KOPT-K1 (cell line): ENCODE results near the gene PITPNC1.
"Not testable (repeated sequence)": the region's sequence is repeated elsewhere in the genome, so short reads cannot be mapped to it uniquely, and the experiment has no call there.

Source experiments
- H3K27ac ChIP-seq: fragments of 200-600 bp; sonication (generic); 2 replicates; pipeline ENCODE4 v1.5.1; 2016; ENCODE audit warnings: antibody characterized with exemption, mild to moderate bottlenecking, low read depth, low read length; ENCODE audit not compliant: poor library complexity, severe bottlenecking
- H3K36me3 ChIP-seq: fragments of 200-600 bp; sonication (generic); 2 replicates; pipeline ENCODE4 v1.5.1; 2017; ENCODE audit warnings: antibody characterized with exemption, mild to moderate bottlenecking, low read length, moderate library complexity; ENCODE audit not compliant: insufficient read depth
- H3K9me3 ChIP-seq: fragments of 200-600 bp; sonication (generic); 2 replicates; pipeline ENCODE4 v1.5.1; 2017; ENCODE audit warnings: antibody characterized with exemption, low read length, mild to moderate bottlenecking; ENCODE audit not compliant: insufficient read depth, poor library complexity, severe bottlenecking

Gene PITPNC1

DNA sequence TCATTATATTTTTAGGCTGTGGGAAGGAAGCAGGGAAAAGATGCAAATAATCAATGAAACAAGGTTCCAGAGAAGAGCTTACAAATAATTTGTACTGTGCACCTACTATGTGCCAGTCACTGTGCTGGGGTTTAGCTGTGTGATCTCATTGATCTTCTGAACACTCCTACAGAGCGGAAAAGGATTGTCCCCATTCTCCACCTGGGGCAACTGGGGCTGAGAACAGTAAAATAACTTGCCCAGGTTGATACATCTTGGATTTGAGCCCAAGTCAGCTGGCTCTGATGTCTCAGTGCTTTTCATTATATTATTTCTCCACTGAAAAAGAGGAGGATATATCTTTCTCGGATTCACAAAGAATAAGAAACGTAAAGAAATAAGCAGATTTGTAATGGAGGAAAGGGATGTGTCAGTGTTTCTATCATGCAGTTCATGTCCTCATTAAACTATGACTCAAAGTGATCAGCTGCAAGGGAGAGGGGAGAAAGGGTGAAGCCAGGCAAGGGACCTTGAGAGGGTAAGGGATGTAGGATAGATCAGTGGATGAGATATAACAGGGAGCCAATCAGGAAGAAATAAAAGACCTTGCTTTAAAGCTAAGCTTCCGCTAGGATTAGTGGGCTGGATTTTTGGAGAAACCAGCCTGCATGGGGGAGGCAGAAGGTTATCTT lies 197.0 kb downstream of the PITPNC1 start:
- no peak overlapping the region for H3K27ac ChIP-seq
- H3K36me3 ChIP-seq, result no peaks in the 10 kb centered on the region

DNA sequence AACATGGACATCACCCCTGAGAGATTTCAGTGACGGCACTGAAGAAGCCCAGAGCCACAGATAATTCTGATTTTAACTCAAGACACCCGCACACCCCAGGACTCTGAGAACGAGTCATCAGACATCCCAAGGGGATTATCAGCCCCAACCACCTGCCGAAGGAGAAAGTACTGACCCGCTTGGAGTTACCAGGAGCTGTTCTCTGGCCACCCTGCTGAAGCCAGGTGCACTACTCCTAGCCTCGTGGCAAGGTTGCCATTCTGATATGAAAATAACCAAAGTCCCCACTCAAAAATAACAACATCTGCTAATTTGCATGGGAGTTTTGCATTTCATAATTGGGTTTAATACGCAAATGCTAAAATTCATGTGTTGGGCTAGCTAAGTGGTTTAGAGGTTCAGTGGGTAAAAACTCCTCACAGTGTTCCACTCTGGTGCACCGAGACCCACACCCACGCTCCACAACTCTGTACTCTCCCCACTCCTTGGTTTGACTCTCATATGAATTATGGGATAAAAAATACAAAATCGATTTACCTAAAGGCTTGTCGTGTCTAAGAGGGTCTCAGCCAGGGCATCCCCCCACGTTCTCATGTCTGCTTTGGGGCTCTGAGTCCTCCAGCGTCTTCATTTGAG lies 197.7 kb downstream of the PITPNC1 start:
- no peaks in the 10 kb centered on the region for H3K9me3 ChIP-seq
- H3K36me3 ChIP-seq, result no peaks in the 10 kb centered on the region
- no peak overlapping the region for H3K27ac ChIP-seq

More for the DNA sequence above, 197.0 kb downstream of the PITPNC1 start:
- H3K9me3 ChIP-seq, result no peaks in the 10 kb centered on the region

DNA sequence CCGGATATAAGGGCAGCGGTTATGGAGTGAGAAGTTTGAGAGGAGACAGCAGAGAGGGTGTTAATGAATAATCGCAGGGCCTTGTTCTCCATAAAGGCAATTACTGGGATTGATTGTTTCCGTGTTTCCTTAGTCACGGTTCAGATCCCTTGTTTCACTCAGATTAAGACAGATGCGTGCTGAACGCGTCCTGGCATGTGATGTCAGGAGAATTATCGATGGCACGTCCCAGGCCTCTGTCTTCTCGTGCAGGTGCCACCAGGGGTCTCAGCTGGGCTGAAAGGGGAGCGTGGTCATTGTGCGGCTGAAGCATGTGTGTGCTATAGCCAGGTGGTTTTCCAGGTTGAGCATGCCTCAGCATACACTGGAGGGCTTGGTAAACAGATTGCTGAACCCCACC lies 198.2 kb downstream of the PITPNC1 start:
- Histone ChIP-seq H3K36me3 (no peaks in the 10 kb centered on the region), H3K27ac (no peak overlapping the region), H3K9me3 (no peaks in the 10 kb centered on the region)

DNA sequence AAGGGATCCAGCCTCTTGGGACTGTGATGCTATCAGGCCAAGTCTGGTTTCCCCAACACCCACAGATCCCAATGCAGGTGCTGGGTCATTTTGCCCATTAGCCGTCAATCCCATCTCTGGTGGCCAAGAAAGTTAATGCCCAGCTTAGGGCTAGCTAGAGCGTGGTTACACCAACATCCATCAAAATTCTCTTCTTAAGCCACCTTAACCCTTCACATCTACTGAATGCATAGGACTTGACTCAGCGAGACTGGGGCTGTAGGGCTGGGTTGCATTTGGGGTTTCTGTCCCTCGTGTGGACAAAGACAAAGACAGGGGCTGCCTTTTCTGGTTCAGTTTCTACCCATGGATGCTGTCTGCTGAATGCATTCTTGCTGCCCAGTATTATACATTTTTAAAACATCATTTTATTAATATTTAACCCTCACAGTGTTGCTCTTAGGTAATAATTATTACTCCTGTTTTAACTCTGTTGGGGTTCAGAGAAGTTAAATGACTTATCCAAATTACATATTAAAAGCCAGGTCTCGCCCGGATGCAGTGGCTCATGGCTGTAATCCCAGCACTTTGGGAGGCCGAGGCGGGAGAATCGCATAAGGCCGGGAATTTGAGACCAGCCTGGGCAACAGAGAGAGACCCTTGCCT lies 199.5 kb downstream of the PITPNC1 start:
- H3K36me3 ChIP-seq, result no peaks in the 10 kb centered on the region
- no peak overlapping the region for H3K27ac ChIP-seq
- H3K9me3 ChIP-seq, result no peaks in the 10 kb centered on the region

DNA sequence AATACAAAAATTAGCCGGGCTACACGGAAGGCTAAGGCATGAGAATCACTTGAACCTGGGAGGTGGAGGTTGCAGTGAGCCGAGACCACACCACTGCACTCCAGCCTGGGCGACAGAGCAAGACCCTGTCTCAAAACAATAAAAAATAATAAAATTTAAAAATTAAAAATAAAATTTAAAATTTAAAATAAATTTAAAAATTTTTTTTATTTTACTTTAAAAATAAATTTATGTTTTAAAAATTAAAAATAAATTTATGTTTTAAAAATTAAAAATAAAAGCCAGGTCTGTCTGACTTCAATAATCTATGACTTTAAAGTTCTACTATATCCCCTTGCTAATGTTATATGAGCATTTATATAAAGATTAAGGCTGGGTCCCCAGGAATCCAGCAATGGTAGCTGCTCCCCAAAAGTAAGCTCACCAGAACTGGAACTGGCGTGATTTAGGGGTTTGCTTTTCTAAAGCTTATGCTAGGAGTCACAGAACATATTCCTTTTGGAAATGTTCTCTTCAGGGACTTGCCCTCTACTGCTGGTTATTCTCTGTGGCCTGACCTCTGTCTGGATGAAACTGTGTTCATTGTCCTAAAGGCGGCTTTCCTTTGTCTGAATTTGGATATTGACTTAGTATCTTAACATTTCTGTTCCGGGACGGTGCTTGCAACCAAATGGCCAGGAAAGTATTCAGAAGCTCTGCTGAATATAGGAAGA lies 200.5 kb downstream of the PITPNC1 start:
- H3K9me3 ChIP-seq, result no peaks in the 10 kb centered on the region
- no peaks in the 10 kb centered on the region for H3K36me3 ChIP-seq
- no peak overlapping the region for H3K27ac ChIP-seq

DNA sequence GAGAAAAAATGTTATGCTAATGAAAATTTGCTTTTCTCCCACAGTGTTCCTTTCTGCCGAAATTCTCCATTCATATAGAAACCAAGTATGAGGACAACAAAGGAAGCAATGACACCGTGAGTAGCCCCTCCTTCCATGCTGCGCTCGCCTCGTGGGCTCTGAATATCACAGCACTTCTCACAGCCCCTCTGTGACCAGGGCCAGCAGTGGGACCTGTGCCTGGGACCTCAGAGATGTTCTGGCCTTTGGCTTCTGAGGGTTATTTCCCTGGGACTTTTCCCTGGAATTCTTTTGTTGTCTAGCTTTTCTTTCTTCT lies 201.0 kb downstream of the PITPNC1 start:
- H3K27ac ChIP-seq, result no peak overlapping the region
- H3K36me3 ChIP-seq, result no peaks in the 10 kb centered on the region

DNA sequence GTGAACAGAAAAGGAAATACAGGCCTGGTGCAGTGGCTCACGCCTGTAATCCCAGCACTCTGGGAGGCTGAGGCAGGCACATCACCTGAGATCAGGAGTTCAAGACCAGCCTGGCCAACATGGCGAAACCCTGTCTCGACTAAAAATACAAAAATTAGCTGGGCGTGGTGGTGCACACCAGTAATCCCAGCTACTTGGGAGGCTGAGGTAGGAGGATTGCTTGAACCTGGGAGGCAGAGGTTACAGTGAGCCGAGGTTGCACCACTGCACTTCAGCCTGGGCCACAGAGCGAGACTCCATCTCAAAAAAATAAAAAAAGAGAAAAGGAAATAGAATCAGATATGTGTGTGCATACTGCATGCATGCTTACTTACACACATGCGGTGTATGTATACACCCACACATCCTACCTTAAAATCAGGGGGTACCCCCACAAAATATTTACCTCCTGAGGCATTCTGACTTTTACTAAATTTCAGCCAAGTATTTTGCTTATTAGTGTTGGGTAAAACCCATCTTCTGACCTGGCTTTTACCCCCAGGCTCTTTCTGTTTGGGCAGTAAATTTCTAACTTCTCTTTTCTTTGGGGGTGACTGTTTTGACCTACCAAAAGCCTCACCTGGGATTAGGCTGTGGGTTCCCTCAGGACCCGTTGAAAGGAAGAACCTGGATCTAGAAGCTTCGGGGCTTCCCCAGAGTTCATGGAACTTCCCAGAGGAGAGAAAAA lies 201.8 kb downstream of the PITPNC1 start:
- not testable (repeated sequence) for H3K27ac ChIP-seq, H3K36me3 ChIP-seq, H3K9me3 ChIP-seq

More for the DNA sequence above, 201.0 kb downstream of the PITPNC1 start:
- no peaks in the 10 kb centered on the region for H3K9me3 ChIP-seq

DNA sequence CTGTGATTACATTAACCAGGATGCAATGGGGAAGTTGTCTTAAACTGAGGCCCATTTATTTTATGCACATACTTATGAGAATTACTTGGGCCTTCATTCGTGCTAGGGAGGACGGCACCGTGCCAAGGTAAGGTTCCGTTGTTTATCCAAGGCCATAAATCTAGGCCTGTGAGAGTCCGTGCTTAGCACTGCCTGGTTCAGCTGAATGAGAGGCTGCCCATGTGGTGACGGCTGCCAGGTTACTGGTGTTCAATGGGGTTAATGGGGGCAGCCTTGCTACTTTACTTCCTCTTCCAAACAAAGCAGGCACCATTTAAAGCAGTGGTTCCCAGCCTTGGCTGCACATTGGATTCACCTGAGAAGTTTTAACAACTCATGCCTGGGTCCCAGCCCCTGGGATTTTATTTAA lies 205.6 kb downstream of the PITPNC1 start:
- Histone ChIP-seq H3K36me3 (peaks cover 4% of the 10 kb centered on the region; the same call in 1 of the 2 replicates), H3K27ac (no peak overlapping the region), H3K9me3 (no peaks in the 10 kb centered on the region)

GRCh38 chr17:67585077-67585602 lies 208.1 kb downstream of the PITPNC1 start:
- H3K36me3 ChIP-seq, result peaks cover 4% of the 10 kb centered on the region; the same call in 1 of the 2 replicates
- no peaks in the 10 kb centered on the region for H3K9me3 ChIP-seq
- no peak overlapping the region for H3K27ac ChIP-seq

GRCh38 chr17:67588326-67588725 lies 211.2 kb downstream of the PITPNC1 start:
- peaks cover 4% of the 10 kb centered on the region; the same call in 1 of the 2 replicates for H3K36me3 ChIP-seq
- H3K9me3 ChIP-seq, result no peaks in the 10 kb centered on the region
- H3K27ac ChIP-seq, result no peak overlapping the region

DNA sequence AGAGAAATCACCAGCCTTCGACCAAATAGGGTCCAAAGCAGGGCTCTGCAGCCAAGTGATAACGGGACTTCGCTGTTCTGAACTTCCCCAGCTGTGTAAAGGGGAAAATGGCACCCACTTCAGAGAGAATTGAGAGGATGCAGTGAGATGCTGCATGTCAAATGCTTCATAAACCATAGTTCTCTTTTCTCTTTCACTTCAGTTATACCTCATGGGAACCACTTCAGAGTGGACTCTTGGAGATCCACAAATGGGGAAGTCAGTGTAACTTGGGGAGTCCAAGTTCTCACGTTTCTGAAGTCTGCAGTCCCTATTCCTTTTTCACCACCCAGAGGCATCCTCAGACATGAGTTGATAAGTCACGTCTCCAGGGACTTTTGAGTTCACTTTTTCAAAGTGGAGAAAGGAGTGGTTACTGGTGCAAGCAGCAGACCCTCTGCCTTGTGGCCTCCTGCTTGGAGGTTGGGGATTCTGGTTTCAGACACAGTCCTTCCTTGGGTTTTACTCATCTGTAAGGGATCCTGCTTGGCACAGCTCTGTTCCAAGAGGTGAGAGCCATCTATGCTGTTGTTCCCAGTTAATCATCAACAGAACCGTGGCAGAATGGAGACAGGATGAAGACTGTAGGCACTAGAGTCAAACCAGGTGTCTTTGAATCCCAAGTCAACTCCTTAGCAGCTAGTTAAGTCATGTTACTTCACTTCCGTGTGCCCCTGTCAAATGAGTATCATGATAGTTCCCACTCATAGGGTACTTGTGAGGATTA lies 217.2 kb downstream of the PITPNC1 start:
- H3K9me3 ChIP-seq, result no peaks in the 10 kb centered on the region
- no peaks in the 10 kb centered on the region for H3K36me3 ChIP-seq
- H3K27ac ChIP-seq, result no peak overlapping the region

DNA sequence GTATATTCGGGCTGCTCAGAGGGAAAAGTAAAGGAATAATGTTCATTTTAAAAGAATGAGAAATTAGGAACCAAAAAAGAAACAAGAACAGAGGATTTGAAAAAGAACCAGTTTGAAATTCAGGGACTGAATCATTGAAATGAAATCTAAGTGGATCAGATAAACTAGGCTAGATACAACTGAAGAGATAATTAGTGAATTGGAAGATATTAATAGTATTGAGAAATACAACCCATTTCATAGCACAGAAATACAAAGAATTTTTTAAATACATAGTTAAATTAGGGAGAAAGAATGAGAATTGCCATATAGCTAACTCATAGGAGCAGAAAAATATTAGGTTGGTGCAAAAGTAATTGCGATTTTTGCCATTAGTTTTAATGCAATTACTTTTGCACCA lies 223.3 kb downstream of the PITPNC1 start:
- H3K36me3 ChIP-seq, result no peaks in the 10 kb centered on the region
- no peak overlapping the region for H3K27ac ChIP-seq

DNA sequence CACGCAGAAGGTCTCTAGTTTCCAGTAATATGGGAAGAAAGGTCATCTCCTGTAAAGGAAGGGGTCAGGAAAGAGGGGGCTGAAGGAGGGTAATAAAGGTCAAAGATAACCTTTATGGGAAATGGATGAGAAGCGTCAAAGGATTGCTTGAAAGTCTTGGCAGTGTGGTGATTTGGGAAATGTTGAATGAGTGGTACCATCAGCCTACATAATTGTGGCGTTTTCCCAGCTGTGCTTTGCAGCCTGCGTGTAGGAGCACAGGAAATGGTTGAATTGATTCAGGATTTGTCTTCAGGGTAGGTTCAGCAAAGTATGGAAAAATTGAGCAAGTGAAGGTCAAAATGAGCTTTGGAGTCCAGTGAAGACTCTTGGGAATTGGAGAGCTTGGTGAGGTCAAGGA lies 224.8 kb downstream of the PITPNC1 start:
- H3K9me3 ChIP-seq, result no peaks in the 10 kb centered on the region
- no peaks in the 10 kb centered on the region for H3K36me3 ChIP-seq
- H3K27ac ChIP-seq, result no peak overlapping the region

More for the DNA sequence above, 223.3 kb downstream of the PITPNC1 start:
- no peaks in the 10 kb centered on the region for H3K9me3 ChIP-seq

DNA sequence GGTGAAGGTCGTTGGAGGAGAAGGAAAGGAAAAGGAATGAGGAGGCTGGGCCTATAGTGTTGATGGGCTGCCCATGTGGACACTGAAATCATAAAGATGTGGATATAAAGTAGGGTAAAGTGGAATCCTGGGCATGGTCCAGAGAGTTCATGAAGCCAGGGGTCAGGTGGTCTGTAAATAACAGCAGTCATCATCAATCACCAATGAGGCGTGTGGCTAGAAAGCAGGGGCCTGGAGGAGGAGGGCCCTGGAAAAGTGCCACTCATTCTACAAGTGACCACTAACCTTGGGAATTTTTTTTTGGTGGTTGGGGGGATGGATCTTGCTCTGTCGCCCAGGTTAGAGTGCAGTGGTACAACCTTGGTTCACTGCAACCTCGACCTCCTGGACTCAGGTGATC lies 225.4 kb downstream of the PITPNC1 start:
- Histone ChIP-seq H3K36me3 (no peaks in the 10 kb centered on the region), H3K27ac (no peak overlapping the region), H3K9me3 (no peaks in the 10 kb centered on the region)
